Activated T-cell treated with anti-CD3 and anti-CD28 coated beads, Interleukin-2, amount 50 U/mL, for 72 hours (primary cell): ENCODE measurements around the gene PTPN6. TPM values are rescaled to one million over a fixed set of nuclear protein-coding genes. Genes with fewer than 3 reads are reported as not detected.

ENCODE experiments used
- ATAC-seq, 2 donors: fragments of 150-1000 bp; cut with Tn5 transposase; replicated peaks in 1 of 2; 2 replicates each; pipeline ENCODE4 v1.10.0; 2021; ENCODE audit warnings: moderate library complexity in 2 of 2, mild to moderate bottlenecking in 1 of 2
- DNase-seq, 2 donors: peaks; one replicate each; pipeline ENCODE4 v3.0.0; 2021 to 2022; ENCODE audit warnings: mixed read lengths in 1 of 2
- H3K27ac Mint-ChIP-seq: one replicate; pipeline ENCODE4 v1.8.0; 2022; ENCODE audit warnings: mild to moderate bottlenecking, moderate library complexity, mixed read lengths
- H3K27me3 Mint-ChIP-seq: one replicate; pipeline ENCODE4 v1.8.0; 2022; ENCODE audit warnings: low read depth, mixed read lengths
- H3K36me3 Mint-ChIP-seq, 2 donors: one replicate each; pipeline ENCODE4 v1.8.0; 2022; ENCODE audit warnings: mixed read lengths in 2 of 2, mild to moderate bottlenecking in 1 of 2; ENCODE audit not compliant: insufficient read depth in 2 of 2
- H3K4me1 Mint-ChIP-seq: one replicate; pipeline ENCODE4 v1.8.0; 2022; ENCODE audit warnings: low read depth, mixed read lengths
- H3K4me3 Mint-ChIP-seq, 2 donors: one replicate each; pipeline ENCODE4 v1.8.0; 2022; ENCODE audit warnings: mild to moderate bottlenecking in 2 of 2, mixed read lengths in 2 of 2, moderate library complexity in 2 of 2
- H3K9me3 Mint-ChIP-seq, 2 donors: one replicate each; pipeline ENCODE4 v1.8.0; 2022; ENCODE audit warnings: mixed read lengths in 2 of 2
- total RNA-seq, 2 donors: library from RNA; stranded (reverse); gene quantifications; one replicate each; pipeline ENCODE4 v1.2.3, GENCODE V29; 2022

The PTPN6 gene
- total RNA-seq, 2 donors from 2014 or later, result 238 to 313 TPM

- H3K27me3 Mint-ChIP-seq, result no peaks in the 10 kb centered on the region
- peaks cover 79% of the 10 kb centered on the region for H3K4me1 Mint-ChIP-seq
- no peaks in the 10 kb centered on the region for H3K9me3 Mint-ChIP-seq
- ATAC-seq (no peak), DNase-seq (no peak)
- peaks cover 15 to 19% of the 10 kb centered on the region in 2 donors for H3K36me3 Mint-ChIP-seq
- peak overlapping the region in 1 of 2 donors; percentile 29 for H3K4me3 Mint-ChIP-seq
- H3K27ac Mint-ChIP-seq, result peak overlapping the region; percentile 85
Observed at GRCh38 chr12:6965714-6966113, 14.6 kb downstream of the PTPN6 start.

- Mint-ChIP-seq H3K27ac (peak overlapping the region; percentile 35), H3K9me3 (no peaks in the 10 kb centered on the region), H3K27me3 (no peaks in the 10 kb centered on the region), H3K4me1 (peaks cover 76% of the 10 kb centered on the region), H3K36me3 (peaks cover 17 to 22% of the 10 kb centered on the region in 2 donors), H3K4me3 (no peak overlapping the region)
- no peak for DNase-seq
- no peak for ATAC-seq
Observed at GRCh38 chr12:6966351-6966750, 15.2 kb downstream of the PTPN6 start.

- DNase-seq, result no peak
- peaks cover 17 to 22% of the 10 kb centered on the region in 2 donors for H3K36me3 Mint-ChIP-seq
- no peaks in the 10 kb centered on the region for H3K9me3 Mint-ChIP-seq
- H3K4me3 Mint-ChIP-seq, result no peak overlapping the region
- no peaks in the 10 kb centered on the region for H3K27me3 Mint-ChIP-seq
- ATAC-seq, result no peak
- no peak overlapping the region for H3K27ac Mint-ChIP-seq
- H3K4me1 Mint-ChIP-seq, result peaks cover 75% of the 10 kb centered on the region
Observed at GRCh38 chr12:6967651-6968100, 16.5 kb downstream of the PTPN6 start.

GRCh38 chr12:6968426-6968825, 17.3 kb downstream of the PTPN6 start:
- no peaks in the 10 kb centered on the region for H3K9me3 Mint-ChIP-seq
- H3K27ac Mint-ChIP-seq, result peak overlapping the region; percentile 92
- peaks cover 17 to 23% of the 10 kb centered on the region in 2 donors for H3K36me3 Mint-ChIP-seq
- DNase-seq, result no peak
- peak overlapping the region; percentile 96 to 99 for H3K4me3 Mint-ChIP-seq
- H3K27me3 Mint-ChIP-seq, result no peaks in the 10 kb centered on the region
- peaks cover 80% of the 10 kb centered on the region for H3K4me1 Mint-ChIP-seq
- ATAC-seq, result no peak

- Mint-ChIP-seq H3K4me3 (peak overlapping the region; percentile 96 to 99), H3K36me3 (peaks cover 17 to 26% of the 10 kb centered on the region in 2 donors), H3K27ac (peak overlapping the region; percentile 92), H3K9me3 (no peaks in the 10 kb centered on the region), H3K27me3 (no peaks in the 10 kb centered on the region), H3K4me1 (peaks cover 71% of the 10 kb centered on the region)
- DNase-seq (peak in 1 of 2 donors; percentile 21), ATAC-seq (peak; percentile 35 to 36)
Observed at GRCh38 chr12:6970096-6970527, 19.0 kb downstream of the PTPN6 start.

GRCh38 chr12:6974180-6974579, 23.0 kb downstream of the PTPN6 start:
- Mint-ChIP-seq H3K27me3 (no peaks in the 10 kb centered on the region), H3K27ac (peak overlapping the region; percentile 99), H3K4me1 (peaks cover 34% of the 10 kb centered on the region), H3K4me3 (no peak overlapping the region), H3K36me3 (peaks cover 10 to 32% of the 10 kb centered on the region in 2 donors), H3K9me3 (no peaks in the 10 kb centered on the region)
- DNase-seq, result no peak
- ATAC-seq, result no peak

- no peak for ATAC-seq
- H3K27ac Mint-ChIP-seq, result peak overlapping the region; percentile 83
- H3K9me3 Mint-ChIP-seq, result no peaks in the 10 kb centered on the region
- H3K4me3 Mint-ChIP-seq, result no peak overlapping the region
- no peak for DNase-seq
- peaks cover 9 to 32% of the 10 kb centered on the region in 2 donors for H3K36me3 Mint-ChIP-seq
- H3K27me3 Mint-ChIP-seq, result no peaks in the 10 kb centered on the region
- H3K4me1 Mint-ChIP-seq, result peaks cover 31% of the 10 kb centered on the region
Observed at GRCh38 chr12:6975297-6976032, 24.3 kb downstream of the PTPN6 start.

GRCh38 chr12:6977653-6978052, 26.5 kb downstream of the PTPN6 start:
- Mint-ChIP-seq H3K4me1 (peaks cover 14% of the 10 kb centered on the region), H3K4me3 (no peak overlapping the region), H3K9me3 (no peaks in the 10 kb centered on the region), H3K27ac (peak overlapping the region; percentile 29), H3K36me3 (peaks cover 6 to 29% of the 10 kb centered on the region in 2 donors), H3K27me3 (no peaks in the 10 kb centered on the region)
- ATAC-seq (no peak), DNase-seq (no peak)

GRCh38 chr12:6978188-6978587, 27.0 kb downstream of the PTPN6 start:
- H3K27me3 Mint-ChIP-seq, result no peaks in the 10 kb centered on the region
- peaks cover 8% of the 10 kb centered on the region for H3K4me1 Mint-ChIP-seq
- H3K9me3 Mint-ChIP-seq, result no peaks in the 10 kb centered on the region
- DNase-seq, result no peak
- H3K4me3 Mint-ChIP-seq, result no peak overlapping the region
- peaks cover 6 to 29% of the 10 kb centered on the region in 2 donors for H3K36me3 Mint-ChIP-seq
- no peak overlapping the region for H3K27ac Mint-ChIP-seq
- ATAC-seq, result no peak

GRCh38 chr12:6978611-6979011, 27.5 kb downstream of the PTPN6 start:
- H3K4me1 Mint-ChIP-seq, result peaks cover 4% of the 10 kb centered on the region
- H3K36me3 Mint-ChIP-seq, result peaks cover 6 to 29% of the 10 kb centered on the region in 2 donors
- no peaks in the 10 kb centered on the region for H3K9me3 Mint-ChIP-seq

GRCh38 chr12:6979021-6979420, 27.9 kb downstream of the PTPN6 start:
- DNase-seq (no peak), ATAC-seq (no peak)
- peaks cover 6 to 29% of the 10 kb centered on the region in 2 donors for H3K36me3 Mint-ChIP-seq
- H3K4me1 Mint-ChIP-seq, result no peaks in the 10 kb centered on the region
- H3K27me3 Mint-ChIP-seq, result no peaks in the 10 kb centered on the region
- peak overlapping the region; percentile 56 for H3K27ac Mint-ChIP-seq
- H3K9me3 Mint-ChIP-seq, result no peaks in the 10 kb centered on the region
- no peak overlapping the region for H3K4me3 Mint-ChIP-seq

More at GRCh38 chr12:6978611-6979011, 27.5 kb downstream of the PTPN6 start:
- Mint-ChIP-seq H3K27ac (peak overlapping the region; percentile 56), H3K27me3 (no peaks in the 10 kb centered on the region), H3K4me3 (no peak overlapping the region)
- no peak for ATAC-seq
- DNase-seq, result no peak

- no peak overlapping the region for H3K4me3 Mint-ChIP-seq
- no peaks in the 10 kb centered on the region for H3K27me3 Mint-ChIP-seq
- peaks cover 6 to 30% of the 10 kb centered on the region in 2 donors for H3K36me3 Mint-ChIP-seq
- no peak for ATAC-seq
- peak overlapping the region; percentile 56 for H3K27ac Mint-ChIP-seq
- H3K4me1 Mint-ChIP-seq, result no peaks in the 10 kb centered on the region
- H3K9me3 Mint-ChIP-seq, result no peaks in the 10 kb centered on the region
- DNase-seq, result no peak
Observed at GRCh38 chr12:6979453-6979852, 28.3 kb downstream of the PTPN6 start.

- DNase-seq, result no peak
- Mint-ChIP-seq H3K4me1 (no peaks in the 10 kb centered on the region), H3K4me3 (no peak overlapping the region), H3K36me3 (peaks cover 6 to 30% of the 10 kb centered on the region in 2 donors), H3K9me3 (no peaks in the 10 kb centered on the region), H3K27ac (peak overlapping the region; percentile 81), H3K27me3 (no peaks in the 10 kb centered on the region)
- ATAC-seq, result no peak
Observed at GRCh38 chr12:6980075-6980474, 28.9 kb downstream of the PTPN6 start.
